HEK293 (cell line): ENCODE results near the gene DMD.

Experiments used
- CTCF ChIA-PET: fragments of 350-600 bp; formaldehyde crosslinking; extraction: SDS; loops from one replicate; lab custom pipeline; 2021; ENCODE audit warnings: antibody characterized with exemption; lab: Yijun Ruan, JAX
- POLR2A ChIA-PET: fragments of 300-600 bp; formaldehyde crosslinking; extraction: SDS; loops from one replicate; lab custom pipeline; 2020; ENCODE audit warnings: antibody characterized with exemption, inconsistent platforms; lab: Yijun Ruan, JAX
- H3K27ac ChIP-seq: fragments of 200-500 bp; sonication (Bioruptor generic); 2 replicates; pipeline ENCODE4 v1.5.1; 2014; ENCODE audit warnings: low read depth, low read length, control low read depth, inconsistent platforms; ENCODE audit errors: extremely low read depth
- H3K36me3 ChIP-seq, 2 experiments: fragments of 200-500 bp in 1 of 2; sonication (Bioruptor generic) in 1 of 2; 1 replicate in 1 of 2; 2 replicates in 1 of 2; pipeline ENCODE4 v1.5.1; 2014 to 2017; ENCODE audit warnings: inconsistent platforms in 2 of 2, low read length in 2 of 2; ENCODE audit not compliant: control insufficient read depth in 2 of 2, insufficient read depth in 1 of 2
- H3K4me1 ChIP-seq: fragments of 200-500 bp; sonication (Bioruptor generic); 2 replicates; pipeline ENCODE4 v1.5.1; 2014; ENCODE audit warnings: mild to moderate bottlenecking, low read length, inconsistent platforms; ENCODE audit not compliant: control insufficient read depth, insufficient read depth
- H3K4me3 ChIP-seq: 2 replicates; pipeline ENCODE4 v1.5.1; 2011; ENCODE audit warnings: low read depth, mild to moderate bottlenecking, control low read depth, low read length, moderate library complexity
- H3K9me3 ChIP-seq: fragments of 200-500 bp; sonication (Bioruptor generic); 2 replicates; pipeline ENCODE4 v1.5.1; 2014; ENCODE audit warnings: low read depth, low read length, inconsistent platforms; ENCODE audit not compliant: control insufficient read depth, insufficient read depth
- FEZF1 ChIP-seq: fragments of 450-650 bp; formaldehyde crosslinking; IDR thresholded peaks from 2 replicates; pipeline ENCODE4 v1.5.1; 2016; ENCODE audit warnings: missing biosample characterization, missing genetic modification characterization
- KLF7 ChIP-seq: fragments of 450-650 bp; formaldehyde crosslinking; IDR thresholded peaks from 2 replicates; pipeline ENCODE4 v1.5.1; 2016; ENCODE audit warnings: missing biosample characterization, missing genetic modification characterization, borderline replicate concordance
- ZBTB7A ChIP-seq: fragments of 450-650 bp; formaldehyde crosslinking; IDR thresholded peaks from 2 replicates; pipeline ENCODE4 v1.5.1; 2016; ENCODE audit warnings: low read depth, missing biosample characterization, missing genetic modification characterization
- ZFP3 ChIP-seq: fragments of 450-650 bp; formaldehyde crosslinking; IDR thresholded peaks from 2 replicates; pipeline ENCODE4 v1.5.1; 2016; ENCODE audit warnings: low read depth, missing biosample characterization, missing genetic modification characterization
- ZNF184 ChIP-seq: fragments of 450-650 bp; IDR thresholded peaks from 2 replicates; pipeline ENCODE4 v1.5.1; 2018; ENCODE audit warnings: missing biosample characterization, mild to moderate bottlenecking, missing genetic modification characterization
- ZNF266 ChIP-seq: fragments of 450-650 bp; formaldehyde crosslinking; IDR thresholded peaks from 2 replicates; pipeline ENCODE4 v1.5.1; 2016; ENCODE audit warnings: missing biosample characterization, missing genetic modification characterization, low read depth
- ZNF302 ChIP-seq: fragments of 450-650 bp; formaldehyde crosslinking; IDR thresholded peaks from 2 replicates; pipeline ENCODE4 v1.5.1; 2016; ENCODE audit warnings: missing biosample characterization, missing genetic modification characterization, low read depth
- ZNF48 ChIP-seq: fragments of 450-650 bp; formaldehyde crosslinking; IDR thresholded peaks from 2 replicates; pipeline ENCODE4 v1.5.1; 2016; ENCODE audit warnings: missing biosample characterization, missing genetic modification characterization
- ZNF529 ChIP-seq: fragments of 450-650 bp; formaldehyde crosslinking; IDR thresholded peaks from 2 replicates; pipeline ENCODE4 v1.5.1; 2017; ENCODE audit warnings: missing genetic modification characterization, missing biosample characterization; ENCODE audit not compliant: insufficient replicate concordance
- ZNF548 ChIP-seq: fragments of 450-650 bp; formaldehyde crosslinking; IDR thresholded peaks from 2 replicates; pipeline ENCODE4 v1.5.1; 2016; ENCODE audit warnings: missing biosample characterization, missing genetic modification characterization
- ZNF623 ChIP-seq: fragments of 450-650 bp; formaldehyde crosslinking; IDR thresholded peaks from 2 replicates; pipeline ENCODE4 v1.5.1; 2016; ENCODE audit warnings: missing biosample characterization, missing genetic modification characterization
- ZNF629 ChIP-seq: fragments of 450-650 bp; formaldehyde crosslinking; IDR thresholded peaks from 2 replicates; pipeline ENCODE4 v1.5.1; 2017; ENCODE audit warnings: missing biosample characterization, missing genetic modification characterization
- ZNF747 ChIP-seq: fragments of 450-650 bp; formaldehyde crosslinking; IDR thresholded peaks from 2 replicates; pipeline ENCODE4 v1.5.1; 2016; ENCODE audit warnings: missing biosample characterization, missing genetic modification characterization
- TF ChIP-seq, protein P1 (sequence below): fragments of 450-650 bp; formaldehyde crosslinking; IDR thresholded peaks from 2 replicates; pipeline ENCODE4 v1.5.1; 2016; ENCODE audit warnings: missing biosample characterization, missing genetic modification characterization
- TF ChIP-seq, protein P2 (sequence below): fragments of 450-650 bp; formaldehyde crosslinking; IDR thresholded peaks from 2 replicates; pipeline ENCODE4 v1.5.1; 2016; ENCODE audit warnings: missing biosample characterization, missing genetic modification characterization
- TF ChIP-seq, protein P3 (sequence below): sonication (generic); formaldehyde crosslinking; IDR thresholded peaks from 2 replicates; pipeline ENCODE4 v1.8.1; 2022; ENCODE audit warnings: mild to moderate bottlenecking, moderate library complexity, missing genetic modification reagents
- TF ChIP-seq, protein P4 (sequence below): fragments of 450-650 bp; formaldehyde crosslinking; IDR thresholded peaks from 2 replicates; pipeline ENCODE4 v1.5.1; 2016; ENCODE audit warnings: missing biosample characterization, missing genetic modification characterization
- TF ChIP-seq, protein P5 (sequence below): fragments of 450-650 bp; formaldehyde crosslinking; IDR thresholded peaks from 2 replicates; pipeline ENCODE4 v1.5.1; 2016; ENCODE audit warnings: missing biosample characterization, missing genetic modification characterization
- TF ChIP-seq, protein P6 (sequence below): fragments of 450-650 bp; formaldehyde crosslinking; IDR thresholded peaks from 2 replicates; pipeline ENCODE4 v1.5.1; 2016; ENCODE audit warnings: missing biosample characterization, missing genetic modification characterization

The DMD gene

DNA sequence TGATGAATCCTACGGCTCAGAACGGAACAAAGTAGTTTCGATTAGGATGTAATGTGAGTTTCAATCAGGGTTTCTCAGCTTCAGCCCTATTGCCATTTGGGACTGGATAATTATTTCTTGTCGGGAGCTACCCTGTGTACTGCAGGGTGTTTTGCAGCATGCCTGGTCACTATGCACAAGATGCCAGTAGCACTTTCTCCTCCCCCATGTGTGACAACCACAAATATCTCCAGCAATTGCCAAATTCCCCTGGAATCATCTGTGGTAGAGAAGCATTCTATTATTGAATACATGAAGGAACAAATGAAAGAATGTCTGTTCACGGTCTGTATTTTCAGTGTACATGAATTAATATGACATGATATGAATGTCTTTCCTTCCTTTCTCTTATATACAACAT, 1356.6 kb downstream of the DMD start:
- no peaks in the 10 kb centered on the region for H3K36me3 ChIP-seq
- no peak overlapping the region for H3K4me3 ChIP-seq
- POLR2A ChIA-PET: no interaction called here
- no peak overlapping the region for H3K27ac ChIP-seq
- CTCF ChIA-PET: no interaction called here
- H3K4me1 ChIP-seq: no peaks in the 10 kb centered on the region
- TF ChIP-seq ZNF184 (no peak), ZNF48 (tag by site-specific recombination) (no peak), ZFP3 (no peak), FEZF1 (tag by site-specific recombination) (no peak), ZNF747 (tag by site-specific recombination) (no peak), ZNF548 (tag by site-specific recombination) (no peak), ZBTB7A (tag by site-specific recombination) (no peak), ZNF266 (tag by site-specific recombination) (no peak), ZNF302 (tag by site-specific recombination) (no peak)
- TF ChIP-seq, protein P1, sequence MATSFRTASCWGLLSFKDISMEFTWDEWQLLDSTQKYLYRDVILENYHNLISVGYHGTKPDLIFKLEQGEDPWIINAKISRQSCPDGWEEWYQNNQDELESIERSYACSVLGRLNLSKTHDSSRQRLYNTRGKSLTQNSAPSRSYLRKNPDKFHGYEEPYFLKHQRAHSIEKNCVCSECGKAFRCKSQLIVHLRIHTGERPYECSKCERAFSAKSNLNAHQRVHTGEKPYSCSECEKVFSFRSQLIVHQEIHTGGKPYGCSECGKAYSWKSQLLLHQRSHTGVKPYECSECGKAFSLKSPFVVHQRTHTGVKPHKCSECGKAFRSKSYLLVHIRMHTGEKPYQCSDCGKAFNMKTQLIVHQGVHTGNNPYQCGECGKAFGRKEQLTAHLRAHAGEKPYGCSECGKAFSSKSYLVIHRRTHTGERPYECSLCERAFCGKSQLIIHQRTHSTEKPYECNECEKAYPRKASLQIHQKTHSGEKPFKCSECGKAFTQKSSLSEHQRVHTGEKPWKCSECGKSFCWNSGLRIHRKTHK (tag by site-specific recombination): no peak
- TF ChIP-seq, protein P2, sequence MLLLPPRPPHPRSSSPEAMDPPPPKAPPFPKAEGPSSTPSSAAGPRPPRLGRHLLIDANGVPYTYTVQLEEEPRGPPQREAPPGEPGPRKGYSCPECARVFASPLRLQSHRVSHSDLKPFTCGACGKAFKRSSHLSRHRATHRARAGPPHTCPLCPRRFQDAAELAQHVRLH (tag by site-specific recombination): no peak
- TF ChIP-seq, protein P3, sequence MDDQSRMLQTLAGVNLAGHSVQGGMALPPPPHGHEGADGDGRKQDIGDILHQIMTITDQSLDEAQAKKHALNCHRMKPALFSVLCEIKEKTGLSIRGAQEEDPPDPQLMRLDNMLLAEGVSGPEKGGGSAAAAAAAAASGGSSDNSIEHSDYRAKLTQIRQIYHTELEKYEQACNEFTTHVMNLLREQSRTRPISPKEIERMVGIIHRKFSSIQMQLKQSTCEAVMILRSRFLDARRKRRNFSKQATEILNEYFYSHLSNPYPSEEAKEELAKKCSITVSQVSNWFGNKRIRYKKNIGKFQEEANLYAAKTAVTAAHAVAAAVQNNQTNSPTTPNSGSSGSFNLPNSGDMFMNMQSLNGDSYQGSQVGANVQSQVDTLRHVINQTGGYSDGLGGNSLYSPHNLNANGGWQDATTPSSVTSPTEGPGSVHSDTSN (CRISPR knock-in tag): no peak
- TF ChIP-seq, protein P4, sequence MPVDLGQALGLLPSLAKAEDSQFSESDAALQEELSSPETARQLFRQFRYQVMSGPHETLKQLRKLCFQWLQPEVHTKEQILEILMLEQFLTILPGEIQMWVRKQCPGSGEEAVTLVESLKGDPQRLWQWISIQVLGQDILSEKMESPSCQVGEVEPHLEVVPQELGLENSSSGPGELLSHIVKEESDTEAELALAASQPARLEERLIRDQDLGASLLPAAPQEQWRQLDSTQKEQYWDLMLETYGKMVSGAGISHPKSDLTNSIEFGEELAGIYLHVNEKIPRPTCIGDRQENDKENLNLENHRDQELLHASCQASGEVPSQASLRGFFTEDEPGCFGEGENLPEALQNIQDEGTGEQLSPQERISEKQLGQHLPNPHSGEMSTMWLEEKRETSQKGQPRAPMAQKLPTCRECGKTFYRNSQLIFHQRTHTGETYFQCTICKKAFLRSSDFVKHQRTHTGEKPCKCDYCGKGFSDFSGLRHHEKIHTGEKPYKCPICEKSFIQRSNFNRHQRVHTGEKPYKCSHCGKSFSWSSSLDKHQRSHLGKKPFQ (tag by site-specific recombination): no peak
- H3K9me3 ChIP-seq: no peaks in the 10 kb centered on the region; the same call in 1 of the 2 replicates

DNA sequence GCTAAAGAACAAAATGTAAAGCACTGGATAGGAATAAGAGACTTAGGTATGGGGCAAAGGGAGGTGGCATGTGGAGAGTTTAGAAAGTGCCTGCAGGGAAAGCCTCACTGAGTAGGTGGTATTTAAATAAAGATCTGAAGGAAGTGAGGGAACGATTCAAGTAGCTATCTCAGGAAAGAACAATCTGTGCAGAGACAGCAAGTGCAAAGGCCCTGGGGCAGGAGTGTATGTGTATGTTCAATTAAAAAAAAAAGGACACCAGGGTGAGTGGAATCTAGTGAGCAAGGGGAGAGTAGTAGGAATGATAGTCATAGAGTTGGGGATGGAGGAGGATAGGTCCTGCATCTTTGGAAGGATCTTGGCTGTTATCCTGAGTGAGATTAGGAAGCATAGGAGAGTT, 1359.6 kb downstream of the DMD start:
- no peak overlapping the region for H3K4me3 ChIP-seq
- ChIA-PET CTCF (no interaction called here), POLR2A (no interaction called here)
- H3K4me1 ChIP-seq: no peaks in the 10 kb centered on the region
- no peaks in the 10 kb centered on the region for H3K36me3 ChIP-seq
- TF ChIP-seq ZNF623 (tag by site-specific recombination) (peak; percentile 83), ZNF629 (tag by site-specific recombination) (no peak)
- no peaks in the 10 kb centered on the region; the same call in 1 of the 2 replicates for H3K9me3 ChIP-seq
- H3K27ac ChIP-seq: no peak overlapping the region

DNA sequence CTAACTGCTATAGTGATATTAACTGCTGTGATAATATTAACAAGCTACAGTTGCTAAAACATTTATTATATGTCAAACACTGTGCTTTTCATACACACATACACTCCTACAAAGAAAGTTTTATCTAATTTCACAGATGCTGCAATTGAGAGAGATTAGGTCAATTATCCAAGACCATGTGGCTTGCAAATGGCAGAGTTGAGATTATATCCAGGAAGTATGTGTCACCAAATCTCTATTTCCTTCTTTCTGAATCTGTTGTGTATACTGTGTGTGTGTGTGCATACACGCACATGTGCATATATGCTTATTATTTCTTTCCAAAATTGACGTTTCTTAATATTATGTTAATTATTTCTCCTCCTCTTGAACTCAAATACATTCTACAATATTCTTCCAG, 1363.6 kb downstream of the DMD start:
- Histone ChIP-seq H3K36me3 (no peaks in the 10 kb centered on the region), H3K4me1 (no peaks in the 10 kb centered on the region), H3K4me3 (no peak overlapping the region), H3K9me3 (no peaks in the 10 kb centered on the region; the same call in 1 of the 2 replicates), H3K27ac (no peak overlapping the region)
- ChIA-PET CTCF (interaction anchor here (0.7 kb wide), 3 partner anchors 61 to 789 kb away, joined by 3 read pairs; no protein-coding TSS in a partner anchor), POLR2A (no interaction called here)
- TF ChIP-seq, protein P5, sequence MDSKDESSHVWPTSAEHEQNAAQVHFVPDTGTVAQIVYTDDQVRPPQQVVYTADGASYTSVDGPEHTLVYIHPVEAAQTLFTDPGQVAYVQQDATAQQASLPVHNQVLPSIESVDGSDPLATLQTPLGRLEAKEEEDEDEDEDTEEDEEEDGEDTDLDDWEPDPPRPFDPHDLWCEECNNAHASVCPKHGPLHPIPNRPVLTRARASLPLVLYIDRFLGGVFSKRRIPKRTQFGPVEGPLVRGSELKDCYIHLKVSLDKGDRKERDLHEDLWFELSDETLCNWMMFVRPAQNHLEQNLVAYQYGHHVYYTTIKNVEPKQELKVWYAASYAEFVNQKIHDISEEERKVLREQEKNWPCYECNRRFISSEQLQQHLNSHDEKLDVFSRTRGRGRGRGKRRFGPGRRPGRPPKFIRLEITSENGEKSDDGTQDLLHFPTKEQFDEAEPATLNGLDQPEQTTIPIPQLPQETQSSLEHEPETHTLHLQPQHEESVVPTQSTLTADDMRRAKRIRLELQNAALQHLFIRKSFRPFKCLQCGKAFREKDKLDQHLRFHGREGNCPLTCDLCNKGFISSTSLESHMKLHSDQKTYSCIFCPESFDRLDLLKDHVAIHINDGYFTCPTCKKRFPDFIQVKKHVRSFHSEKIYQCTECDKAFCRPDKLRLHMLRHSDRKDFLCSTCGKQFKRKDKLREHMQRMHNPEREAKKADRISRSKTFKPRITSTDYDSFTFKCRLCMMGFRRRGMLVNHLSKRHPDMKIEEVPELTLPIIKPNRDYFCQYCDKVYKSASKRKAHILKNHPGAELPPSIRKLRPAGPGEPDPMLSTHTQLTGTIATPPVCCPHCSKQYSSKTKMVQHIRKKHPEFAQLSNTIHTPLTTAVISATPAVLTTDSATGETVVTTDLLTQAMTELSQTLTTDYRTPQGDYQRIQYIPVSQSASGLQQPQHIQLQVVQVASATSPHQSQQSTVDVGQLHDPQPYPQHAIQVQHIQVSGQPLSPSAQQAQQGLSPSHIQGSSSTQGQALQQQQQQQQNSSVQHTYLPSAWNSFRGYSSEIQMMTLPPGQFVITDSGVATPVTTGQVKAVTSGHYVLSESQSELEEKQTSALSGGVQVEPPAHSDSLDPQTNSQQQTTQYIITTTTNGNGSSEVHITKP (tag by site-specific recombination): no peak
- TF ChIP-seq KLF7 (tag by site-specific recombination) (no peak), ZNF529 (tag by site-specific recombination) (no peak)
- TF ChIP-seq, protein P6, sequence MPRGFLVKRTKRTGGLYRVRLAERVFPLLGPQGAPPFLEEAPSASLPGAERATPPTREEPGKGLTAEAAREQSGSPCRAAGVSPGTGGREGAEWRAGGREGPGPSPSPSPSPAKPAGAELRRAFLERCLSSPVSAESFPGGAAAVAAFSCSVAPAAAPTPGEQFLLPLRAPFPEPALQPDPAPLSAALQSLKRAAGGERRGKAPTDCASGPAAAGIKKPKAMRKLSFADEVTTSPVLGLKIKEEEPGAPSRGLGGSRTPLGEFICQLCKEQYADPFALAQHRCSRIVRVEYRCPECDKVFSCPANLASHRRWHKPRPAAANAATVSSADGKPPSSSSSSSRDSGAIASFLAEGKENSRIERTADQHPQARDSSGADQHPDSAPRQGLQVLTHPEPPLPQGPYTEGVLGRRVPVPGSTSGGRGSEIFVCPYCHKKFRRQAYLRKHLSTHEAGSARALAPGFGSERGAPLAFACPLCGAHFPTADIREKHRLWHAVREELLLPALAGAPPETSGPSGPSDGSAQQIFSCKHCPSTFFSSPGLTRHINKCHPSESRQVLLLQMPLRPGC (tag by site-specific recombination): no peak
